ENCODE measurements around the gene VTI1A.

- TF ChIP-seq CTCF (IDR thresholded peaks at IDR 0.05): no peak
- TF ChIP-seq GABPA (IDR thresholded peaks at IDR 0.05; ENCODE audit: low read depth): no peak
- TF ChIP-seq MXI1 (IDR thresholded peaks at IDR 0.05; ENCODE audit: low read depth, low read length): no peak
- no peak for TF ChIP-seq RFX5 (IDR thresholded peaks at IDR 0.05; ENCODE audit: low read length)
- no peak for TF ChIP-seq JUND (IDR thresholded peaks at IDR 0.05)
- no peak for TF ChIP-seq REST (IDR thresholded peaks at IDR 0.05; ENCODE audit: low read depth, low read length)
- TF ChIP-seq POLR2AphosphoS5 (IDR thresholded peaks at IDR 0.05; ENCODE audit: low read depth, low read length): no peak
Observed at GRCh38 chr10:112553315-112553714, 106.3 kb downstream of the VTI1A start.
